ENCODE results near the gene DGKG. TPM values are rescaled to one million over a fixed set of nuclear protein-coding genes. Genes with fewer than 3 reads are reported as not detected.

DGKG gene
- total RNA-seq, 4 donors from 2014 or later, result 1.1 to 9.5 (median 1.7) TPM

DNA sequence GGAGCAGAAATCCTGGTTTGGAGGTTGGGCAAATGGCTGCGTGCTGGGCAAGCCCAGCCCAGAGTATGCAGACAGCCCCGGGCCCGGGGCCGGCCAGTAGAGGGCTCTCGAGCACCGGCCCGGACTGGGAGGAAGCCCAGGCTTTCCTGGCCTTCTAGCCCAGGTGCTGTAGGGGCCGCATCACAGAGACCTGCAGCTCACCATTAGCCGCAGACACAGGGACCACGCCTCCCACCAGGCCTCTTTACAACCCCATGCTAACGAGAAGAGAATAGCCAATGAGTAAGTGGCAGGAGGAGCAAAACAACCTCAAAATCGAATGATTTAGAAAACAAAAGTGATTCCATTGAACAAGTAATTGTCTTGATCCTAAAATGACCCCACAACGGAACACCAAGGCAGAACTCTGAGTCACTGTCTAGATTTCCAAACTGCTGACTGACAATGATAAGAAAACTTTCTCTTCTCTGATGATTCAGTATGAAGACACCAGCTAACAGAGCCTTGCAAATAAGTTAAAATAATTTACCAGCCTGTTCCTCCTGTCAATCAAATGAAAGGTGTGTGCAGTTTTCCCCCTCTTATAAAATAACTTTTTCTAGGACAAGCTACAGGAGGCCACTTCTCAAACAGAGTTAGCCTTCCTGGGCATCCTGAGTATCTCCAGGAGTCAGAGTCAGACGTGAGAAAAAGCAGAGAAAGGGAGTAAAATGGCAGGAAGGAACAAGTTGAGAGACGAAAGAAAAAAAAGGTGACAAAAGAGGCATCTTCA, 102.2 kb downstream of the DGKG start:
- TF ChIP-seq, protein P1, sequence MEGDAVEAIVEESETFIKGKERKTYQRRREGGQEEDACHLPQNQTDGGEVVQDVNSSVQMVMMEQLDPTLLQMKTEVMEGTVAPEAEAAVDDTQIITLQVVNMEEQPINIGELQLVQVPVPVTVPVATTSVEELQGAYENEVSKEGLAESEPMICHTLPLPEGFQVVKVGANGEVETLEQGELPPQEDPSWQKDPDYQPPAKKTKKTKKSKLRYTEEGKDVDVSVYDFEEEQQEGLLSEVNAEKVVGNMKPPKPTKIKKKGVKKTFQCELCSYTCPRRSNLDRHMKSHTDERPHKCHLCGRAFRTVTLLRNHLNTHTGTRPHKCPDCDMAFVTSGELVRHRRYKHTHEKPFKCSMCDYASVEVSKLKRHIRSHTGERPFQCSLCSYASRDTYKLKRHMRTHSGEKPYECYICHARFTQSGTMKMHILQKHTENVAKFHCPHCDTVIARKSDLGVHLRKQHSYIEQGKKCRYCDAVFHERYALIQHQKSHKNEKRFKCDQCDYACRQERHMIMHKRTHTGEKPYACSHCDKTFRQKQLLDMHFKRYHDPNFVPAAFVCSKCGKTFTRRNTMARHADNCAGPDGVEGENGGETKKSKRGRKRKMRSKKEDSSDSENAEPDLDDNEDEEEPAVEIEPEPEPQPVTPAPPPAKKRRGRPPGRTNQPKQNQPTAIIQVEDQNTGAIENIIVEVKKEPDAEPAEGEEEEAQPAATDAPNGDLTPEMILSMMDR (IDR thresholded peaks at IDR 0.05), result no peak
- no peak for TF ChIP-seq POLR2A (IDR thresholded peaks at IDR 0.05)
- H3K4me3 ChIP-seq (ENCODE audit: low read depth, poor library complexity, severe bottlenecking), result no peak overlapping the region
- DNase-seq (ENCODE audit: low spot score in 2 of 2), result peak; percentile 20 to 87
- intact Hi-C loops (cut with DNase I; ENCODE audit: low total_unique reads), result loop anchor here (10.0 kb wide), 1 partner anchor 285 kb away; the partner anchor contains the start of gene CRYGS
- 35 to 45% methylated on average over 15 of the region's 15 CpGs for WGBS, 2 donors

DNA sequence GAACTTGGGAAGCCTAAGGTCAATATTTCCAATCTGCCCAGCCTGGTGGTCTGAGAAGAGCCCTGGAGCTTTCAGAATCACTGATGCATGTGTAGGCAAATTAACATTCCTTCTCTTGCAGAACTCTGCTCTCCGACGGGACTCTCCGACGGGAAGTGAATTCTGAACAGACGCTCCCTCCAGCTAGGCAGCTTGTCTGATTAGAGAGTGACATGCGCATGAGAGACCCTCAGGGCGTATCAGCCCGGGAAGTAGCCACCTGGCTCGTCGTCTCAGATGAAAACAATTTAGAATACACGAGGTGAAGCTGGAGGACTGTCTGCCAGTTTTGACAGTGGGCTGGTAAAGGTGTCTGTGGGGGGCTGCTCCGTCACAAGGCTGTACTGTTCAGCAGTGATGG, 103.1 kb downstream of the DGKG start:
- no peak for DNase-seq (ENCODE audit: low spot score in 2 of 2)
- intact Hi-C loops (cut with DNase I; ENCODE audit: low total_unique reads), result loop anchor here (10.0 kb wide), 1 partner anchor 286 kb away; the partner anchor contains the start of gene CRYGS
- H3K4me3 ChIP-seq (ENCODE audit: low read depth, poor library complexity, severe bottlenecking), result no peak overlapping the region
- WGBS, 2 donors, result 57 to 60% methylated on average over 12 of the region's 12 CpGs
- TF ChIP-seq, protein P1 (IDR thresholded peaks at IDR 0.05), result no peak
- no peak for TF ChIP-seq POLR2A (IDR thresholded peaks at IDR 0.05)

DNA sequence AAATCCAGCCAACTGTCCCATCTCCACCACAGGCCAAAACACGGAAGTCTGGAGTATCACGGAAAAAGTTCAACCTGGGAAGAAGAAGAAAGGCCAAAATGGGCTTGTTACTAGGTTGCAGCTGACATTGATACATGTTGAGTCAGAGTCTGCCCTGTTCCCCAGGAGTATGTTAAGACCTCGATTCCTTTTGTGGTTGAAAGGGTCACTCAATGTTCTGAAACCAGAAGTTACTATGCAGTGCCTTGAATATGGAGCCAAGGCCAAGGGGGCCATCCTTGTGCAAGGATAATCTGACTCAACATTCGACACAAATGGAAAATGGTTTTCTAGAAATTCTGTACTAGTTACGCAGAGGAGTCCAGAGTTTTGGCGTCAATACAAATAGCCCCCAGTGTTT, 104.2 kb downstream of the DGKG start:
- H3K4me3 ChIP-seq (ENCODE audit: low read depth, poor library complexity, severe bottlenecking), result no peak overlapping the region
- no peak for DNase-seq (ENCODE audit: low spot score in 2 of 2)
- TF ChIP-seq POLR2A (IDR thresholded peaks at IDR 0.05), result no peak
- TF ChIP-seq, protein P1 (IDR thresholded peaks at IDR 0.05), result no peak
- WGBS, 2 donors, result 75 to 84% methylated on average over 6 of the region's 6 CpGs
- intact Hi-C loops (cut with DNase I; ENCODE audit: low total_unique reads), result loop anchor here (10.0 kb wide), 1 partner anchor 287 kb away; the partner anchor contains the start of gene CRYGS

DNA sequence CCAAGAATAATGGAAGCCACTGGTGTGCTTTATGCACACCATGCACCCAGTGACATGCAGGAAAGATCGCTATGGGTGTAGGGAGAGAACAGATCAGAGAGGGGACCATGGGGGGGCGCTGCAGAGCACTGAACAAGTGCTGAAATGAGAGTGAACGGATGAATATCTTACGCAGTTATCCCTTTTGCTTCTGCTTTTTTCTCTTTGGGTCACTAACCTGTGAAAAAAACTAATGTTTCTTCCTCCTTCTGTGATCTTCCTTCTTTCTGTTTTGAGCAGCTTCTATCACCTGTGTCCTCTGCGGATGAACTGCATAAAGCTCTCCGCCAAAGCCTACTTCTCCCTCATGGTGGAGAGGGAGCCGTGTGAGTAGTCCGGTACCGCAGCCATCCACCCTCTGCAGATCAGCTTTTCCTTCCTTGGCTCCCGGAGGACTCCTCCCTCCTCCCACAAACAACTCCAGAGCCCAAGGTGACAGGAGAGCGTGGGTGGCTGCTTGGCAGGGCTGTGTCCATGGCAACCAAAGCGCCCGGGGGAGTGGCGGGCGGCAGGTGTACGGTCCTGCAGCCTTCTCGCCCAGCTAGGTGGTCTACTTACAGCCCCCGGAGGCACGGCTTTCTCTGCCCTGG, 106.2 kb downstream of the DGKG start:
- WGBS, 2 donors, result 46 to 65% methylated on average over 17 to 19 of the region's 19 CpGs
- no peak overlapping the region for H3K4me3 ChIP-seq (ENCODE audit: low read depth, poor library complexity, severe bottlenecking)
- intact Hi-C loops (cut with DNase I; ENCODE audit: low total_unique reads), result loop anchor here (10.0 kb wide), 1 partner anchor 289 kb away; the partner anchor contains the start of gene CRYGS
- no peak for TF ChIP-seq POLR2A (IDR thresholded peaks at IDR 0.05)
- TF ChIP-seq, protein P1 (IDR thresholded peaks at IDR 0.05), result no peak
- peak in 1 of 2 donors; percentile 76 for DNase-seq (ENCODE audit: low spot score in 2 of 2)

DNA sequence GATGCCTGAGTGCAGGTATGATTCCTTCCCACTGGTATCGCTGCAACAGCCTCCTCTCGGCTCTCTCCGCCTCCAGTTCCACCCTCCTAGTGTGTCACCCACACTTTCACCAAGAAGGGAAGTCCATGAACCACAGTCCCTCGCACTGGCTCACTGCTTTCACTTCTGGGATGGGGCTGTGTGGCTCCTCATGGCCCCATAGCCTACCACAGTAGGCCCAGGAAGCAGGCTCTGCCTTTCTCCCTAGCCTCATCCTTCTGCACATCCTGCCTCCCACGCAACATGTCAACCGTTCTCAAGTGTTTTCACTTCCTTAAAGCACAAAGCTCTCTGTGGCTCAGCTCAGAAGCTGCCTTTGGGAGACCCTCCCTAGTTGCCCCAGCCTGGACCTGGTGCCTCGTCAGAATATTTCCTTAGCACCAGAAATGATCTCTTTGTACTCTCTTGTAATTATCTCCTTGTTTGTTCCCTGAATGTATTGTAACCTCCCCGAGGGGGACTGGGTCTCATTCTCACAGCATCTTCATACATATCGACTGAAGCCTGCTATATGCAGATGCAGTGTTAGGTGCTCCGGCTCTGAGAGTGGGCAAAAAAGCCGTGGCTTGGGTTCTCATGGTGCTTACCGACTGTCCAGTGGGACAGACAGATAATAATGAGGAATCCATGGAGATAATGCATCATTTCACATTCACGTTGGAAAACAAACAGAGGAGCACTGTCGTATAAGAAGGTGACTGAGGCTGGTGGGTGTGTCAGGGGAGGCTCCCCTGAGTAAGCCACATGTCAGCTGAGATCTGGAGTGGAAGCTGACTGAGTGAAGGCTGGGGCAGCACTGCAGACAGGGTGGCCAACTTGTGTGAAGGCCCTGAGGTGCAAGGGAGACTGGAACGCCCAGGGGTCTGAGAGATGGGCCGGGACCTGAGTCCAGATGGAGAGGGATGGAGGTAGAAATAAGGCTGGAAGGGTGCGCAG, 107.1 kb downstream of the DGKG start:
- intact Hi-C loops (cut with DNase I; ENCODE audit: low total_unique reads), result loop anchor here (10.0 kb wide), 1 partner anchor 290 kb away; the partner anchor contains the start of gene CRYGS
- DNase-seq (ENCODE audit: low spot score in 2 of 2), result peak in 1 of 2 donors; percentile 78
- TF ChIP-seq POLR2A (IDR thresholded peaks at IDR 0.05), result no peak
- TF ChIP-seq, protein P1 (IDR thresholded peaks at IDR 0.05), result no peak
- H3K4me3 ChIP-seq (ENCODE audit: low read depth, poor library complexity, severe bottlenecking), result no peak overlapping the region
- 73 to 79% methylated on average over 17 of the region's 17 CpGs for WGBS, 2 donors

Measured in lower leg skin (tissue), 4 donors.